ENCODE data around the gene RPA1.

DNA sequence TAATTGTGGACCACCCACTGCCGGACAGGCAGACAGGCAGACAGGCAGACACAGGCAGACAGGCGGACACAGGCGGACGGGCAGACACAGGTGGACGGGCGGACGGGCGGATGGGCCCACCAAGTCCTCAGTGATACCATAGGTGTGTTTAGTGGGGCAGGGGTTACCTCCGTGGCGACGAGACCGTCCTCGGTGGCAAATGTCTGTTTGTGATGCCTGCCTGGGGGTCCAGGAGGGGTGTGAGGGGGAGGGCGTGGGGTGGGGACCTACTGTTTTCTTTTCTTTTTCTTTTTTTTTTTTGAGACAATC, 118.7 kb downstream of the RPA1 start:
- TF ChIP-seq EZH2 (IDR thresholded peaks at IDR 0.05; ENCODE audit: borderline replicate concordance) (no peak), EZH2phosphoT487 (IDR thresholded peaks at IDR 0.05; ENCODE audit: low read depth, severe bottlenecking, unreplicated experiment) (no peak)
- TF ChIP-seq, protein P1, sequence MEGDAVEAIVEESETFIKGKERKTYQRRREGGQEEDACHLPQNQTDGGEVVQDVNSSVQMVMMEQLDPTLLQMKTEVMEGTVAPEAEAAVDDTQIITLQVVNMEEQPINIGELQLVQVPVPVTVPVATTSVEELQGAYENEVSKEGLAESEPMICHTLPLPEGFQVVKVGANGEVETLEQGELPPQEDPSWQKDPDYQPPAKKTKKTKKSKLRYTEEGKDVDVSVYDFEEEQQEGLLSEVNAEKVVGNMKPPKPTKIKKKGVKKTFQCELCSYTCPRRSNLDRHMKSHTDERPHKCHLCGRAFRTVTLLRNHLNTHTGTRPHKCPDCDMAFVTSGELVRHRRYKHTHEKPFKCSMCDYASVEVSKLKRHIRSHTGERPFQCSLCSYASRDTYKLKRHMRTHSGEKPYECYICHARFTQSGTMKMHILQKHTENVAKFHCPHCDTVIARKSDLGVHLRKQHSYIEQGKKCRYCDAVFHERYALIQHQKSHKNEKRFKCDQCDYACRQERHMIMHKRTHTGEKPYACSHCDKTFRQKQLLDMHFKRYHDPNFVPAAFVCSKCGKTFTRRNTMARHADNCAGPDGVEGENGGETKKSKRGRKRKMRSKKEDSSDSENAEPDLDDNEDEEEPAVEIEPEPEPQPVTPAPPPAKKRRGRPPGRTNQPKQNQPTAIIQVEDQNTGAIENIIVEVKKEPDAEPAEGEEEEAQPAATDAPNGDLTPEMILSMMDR (IDR thresholded peaks at IDR 0.05; ENCODE audit: poor library complexity), result no peak
